Measurements from ENCODE around the gene KCNE3.
"Not testable (repeated sequence)": the region's sequence is repeated elsewhere in the genome, so short reads cannot be mapped to it uniquely, and the experiment has no call there.

The KCNE3 gene

DNA sequence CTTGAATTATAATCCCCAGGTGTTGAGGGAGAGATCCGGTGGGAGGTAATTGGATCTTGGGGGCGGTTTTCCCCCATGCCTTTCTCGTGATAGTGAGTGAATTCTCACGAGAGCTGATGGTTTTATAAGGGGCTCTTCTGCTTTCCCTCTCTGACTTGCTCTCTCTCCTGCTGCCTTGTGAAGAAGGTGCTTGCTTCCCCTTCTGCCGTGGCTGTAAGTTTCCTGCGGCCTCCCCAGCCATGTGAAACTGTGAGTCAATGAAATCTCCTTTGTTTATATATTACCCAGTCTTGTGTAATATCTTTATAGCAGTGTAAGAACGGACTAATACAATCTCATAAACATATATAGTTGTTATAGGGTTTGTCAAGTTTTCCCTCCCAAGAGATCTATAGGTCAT lies 32.8 kb downstream of the KCNE3 start:
- Histone ChIP-seq H3K4me1 (ENCODE audit: control insufficient read depth, low read depth, low read length) (no peaks in the 10 kb centered on the region), H3K36me3 (ENCODE audit: control insufficient read depth, low read depth, low read length) (no peaks in the 10 kb centered on the region), H3K27me3 (ENCODE audit: control insufficient read depth, insufficient read depth, low read length) (no peaks in the 10 kb centered on the region), H3K27ac (ENCODE audit: low read length) (no peak overlapping the region), H3K9me3 (ENCODE audit: control insufficient read depth, low read depth, low read length) (no peaks in the 10 kb centered on the region), H3K4me3 (ENCODE audit: low read length) (no peak overlapping the region), H3K9ac (ENCODE audit: low read length) (no peak overlapping the region)

DNA sequence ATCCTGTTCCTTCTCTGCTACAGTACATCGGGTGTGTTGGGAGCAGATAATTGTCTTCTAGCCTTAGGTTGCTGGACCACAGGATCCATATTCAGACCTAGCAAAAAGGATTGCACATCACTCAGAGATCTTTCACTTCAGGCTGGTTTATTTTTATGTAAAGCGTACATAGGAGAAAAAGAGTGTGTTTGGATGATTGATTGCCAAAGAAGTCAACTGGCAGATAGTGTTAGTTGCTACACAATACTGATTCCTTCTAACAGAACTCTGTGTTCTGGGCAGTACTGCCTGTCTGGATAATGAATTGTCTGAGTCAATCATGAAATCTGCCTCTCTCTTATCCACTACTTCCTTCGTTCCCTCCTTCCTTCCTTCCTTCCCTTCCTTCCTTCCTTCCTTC lies 38.1 kb downstream of the KCNE3 start:
- H3K9ac ChIP-seq (ENCODE audit: low read length): no peak overlapping the region
- H3K27ac ChIP-seq (ENCODE audit: low read length): no peak overlapping the region

DNA sequence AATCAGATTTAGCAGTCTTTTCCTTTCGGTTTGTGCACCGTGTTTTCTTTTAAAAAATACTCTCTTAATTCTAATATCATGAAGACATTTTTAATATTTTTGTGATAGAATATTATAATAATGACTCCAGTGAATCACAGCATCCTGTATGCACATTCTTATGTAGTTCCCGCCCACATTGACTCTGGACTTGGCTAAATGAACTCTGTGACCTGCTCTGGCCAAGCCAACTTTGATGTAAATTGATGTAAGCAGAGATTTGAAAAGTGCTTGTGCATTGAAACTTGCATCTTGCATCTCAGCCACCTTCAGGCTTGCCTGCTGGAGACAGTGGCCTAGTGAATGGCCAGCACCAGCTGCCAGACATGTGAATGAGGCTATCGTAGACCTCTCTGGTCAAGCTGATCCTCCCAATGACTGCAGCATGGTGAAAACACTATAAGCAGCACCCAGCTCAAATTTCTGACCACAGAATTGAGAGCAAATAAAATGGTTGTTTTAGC lies 39.9 kb downstream of the KCNE3 start:
- H3K36me3 ChIP-seq (ENCODE audit: control insufficient read depth, low read depth, low read length): no peaks in the 10 kb centered on the region
- no peak overlapping the region for H3K27ac ChIP-seq (ENCODE audit: low read length)
- no peaks in the 10 kb centered on the region for H3K27me3 ChIP-seq (ENCODE audit: control insufficient read depth, insufficient read depth, low read length)
- H3K9ac ChIP-seq (ENCODE audit: low read length): no peak overlapping the region
- no peaks in the 10 kb centered on the region for H3K4me1 ChIP-seq (ENCODE audit: control insufficient read depth, low read depth, low read length)
- H3K4me3 ChIP-seq (ENCODE audit: low read length): no peak overlapping the region
- no peaks in the 10 kb centered on the region for H3K9me3 ChIP-seq (ENCODE audit: control insufficient read depth, low read depth, low read length)

More for the DNA sequence above, 38.1 kb downstream of the KCNE3 start:
- Histone ChIP-seq H3K4me3 (ENCODE audit: low read length) (no peak overlapping the region), H3K9me3 (ENCODE audit: control insufficient read depth, low read depth, low read length) (no peaks in the 10 kb centered on the region), H3K27me3 (ENCODE audit: control insufficient read depth, insufficient read depth, low read length) (no peaks in the 10 kb centered on the region), H3K36me3 (ENCODE audit: control insufficient read depth, low read depth, low read length) (no peaks in the 10 kb centered on the region), H3K4me1 (ENCODE audit: control insufficient read depth, low read depth, low read length) (no peaks in the 10 kb centered on the region)

DNA sequence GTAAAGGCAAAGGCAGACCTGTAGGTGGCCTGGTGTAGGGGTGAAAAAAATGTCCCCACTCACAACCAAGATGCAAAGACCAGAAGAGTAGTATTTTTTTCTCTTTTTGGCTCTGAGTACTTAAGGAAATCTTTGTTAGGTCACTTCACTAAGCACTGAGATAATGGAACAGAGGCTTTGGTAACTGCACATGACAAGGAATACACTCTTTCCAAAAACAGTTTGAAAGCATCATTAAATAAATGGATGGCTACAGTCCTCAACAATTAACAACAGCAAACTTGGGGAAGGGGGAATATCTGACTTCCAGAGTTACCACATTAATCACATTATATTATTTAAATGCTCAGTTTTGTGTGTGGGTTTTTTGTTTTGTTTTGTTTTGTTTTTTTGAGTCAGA lies 42.2 kb downstream of the KCNE3 start:
- Histone ChIP-seq H3K4me1 (ENCODE audit: control insufficient read depth, low read depth, low read length) (no peaks in the 10 kb centered on the region), H3K27me3 (ENCODE audit: control insufficient read depth, insufficient read depth, low read length) (no peaks in the 10 kb centered on the region), H3K4me3 (ENCODE audit: low read length) (no peak overlapping the region)

DNA sequence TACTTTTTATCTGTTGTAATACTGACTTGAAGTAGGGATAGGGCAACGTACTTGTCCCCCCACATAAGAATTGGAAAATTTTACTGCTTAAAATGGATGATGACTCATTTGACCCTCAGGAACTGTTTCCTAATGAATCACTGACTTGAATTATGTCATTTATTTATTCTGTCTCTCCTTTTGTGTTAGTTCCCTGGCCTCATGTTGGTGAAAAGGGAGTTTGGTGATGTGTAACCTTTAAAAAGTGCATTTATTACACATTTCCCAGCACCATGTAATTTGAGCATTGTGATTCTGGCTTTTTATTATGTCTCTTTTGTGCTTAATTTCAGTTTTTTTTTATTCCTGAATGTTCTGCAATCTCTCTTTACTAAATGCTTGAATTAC lies 48.8 kb downstream of the KCNE3 start:
- no peak overlapping the region for H3K9ac ChIP-seq (ENCODE audit: low read length)

More for the DNA sequence above, 42.2 kb downstream of the KCNE3 start:
- Histone ChIP-seq H3K9ac (ENCODE audit: low read length) (no peak overlapping the region), H3K9me3 (ENCODE audit: control insufficient read depth, low read depth, low read length) (no peaks in the 10 kb centered on the region), H3K27ac (ENCODE audit: low read length) (no peak overlapping the region), H3K36me3 (ENCODE audit: control insufficient read depth, low read depth, low read length) (no peaks in the 10 kb centered on the region)

DNA sequence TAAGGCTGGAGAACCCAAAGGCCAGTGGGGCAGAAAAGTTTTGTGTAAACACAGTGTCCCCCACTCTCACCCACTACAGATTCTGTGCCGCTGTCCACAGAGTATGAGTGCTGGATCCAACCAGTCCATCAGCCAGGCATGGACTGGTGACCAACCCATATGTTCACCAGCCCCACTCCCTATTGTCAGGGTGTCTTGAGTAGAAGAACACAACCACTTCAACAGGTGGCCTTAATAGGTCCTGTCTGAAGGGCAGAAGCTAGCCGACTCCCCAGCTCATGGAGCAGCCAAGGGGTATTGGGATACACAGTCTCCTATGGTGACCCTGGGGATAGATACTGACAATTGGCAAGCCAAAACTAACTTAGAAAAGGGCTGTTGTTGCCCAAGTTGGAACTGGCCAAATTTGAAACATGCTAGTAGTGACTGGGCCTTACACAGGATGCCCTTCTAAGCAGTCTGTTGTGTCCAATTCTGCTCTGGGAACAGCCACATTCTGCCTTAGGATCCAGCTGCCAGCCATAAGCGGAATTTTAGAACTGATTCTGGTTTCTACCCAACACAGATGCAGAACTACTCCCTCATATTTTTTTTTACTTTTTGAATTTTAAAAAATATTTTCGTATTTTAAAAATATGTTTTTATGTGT lies 49.4 kb downstream of the KCNE3 start:
- no peak overlapping the region for H3K27ac ChIP-seq (ENCODE audit: low read length)

More for the DNA sequence above, 48.8 kb downstream of the KCNE3 start:
- H3K36me3 ChIP-seq (ENCODE audit: control insufficient read depth, low read depth, low read length): no peaks in the 10 kb centered on the region
- no peak overlapping the region for H3K27ac ChIP-seq (ENCODE audit: low read length)
- no peaks in the 10 kb centered on the region for H3K27me3 ChIP-seq (ENCODE audit: control insufficient read depth, insufficient read depth, low read length)
- no peak overlapping the region for H3K4me3 ChIP-seq (ENCODE audit: low read length)
- no peaks in the 10 kb centered on the region for H3K4me1 ChIP-seq (ENCODE audit: control insufficient read depth, low read depth, low read length)
- H3K9me3 ChIP-seq (ENCODE audit: control insufficient read depth, low read depth, low read length): no peaks in the 10 kb centered on the region

DNA sequence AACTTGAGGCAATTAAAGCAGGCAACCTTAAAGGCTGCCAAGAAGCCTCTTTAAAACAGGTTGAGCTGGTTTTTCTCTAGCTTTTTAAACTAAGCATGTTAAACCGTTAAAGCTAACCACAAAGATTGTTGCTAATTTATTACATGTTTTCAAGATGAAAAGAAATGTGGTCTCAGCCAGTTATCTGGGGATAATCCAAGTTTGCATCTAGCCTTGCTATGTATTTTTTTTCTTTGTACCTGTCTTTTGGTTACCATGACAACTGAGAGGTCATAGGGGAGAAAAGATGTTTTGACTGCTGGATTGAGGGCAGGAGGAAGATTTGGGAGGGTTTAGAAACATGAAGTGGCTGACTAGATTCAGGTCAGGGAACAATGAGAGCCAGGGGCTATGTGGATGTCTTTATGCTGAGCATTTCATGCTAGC lies 50.0 kb downstream of the KCNE3 start:
- no peak overlapping the region for H3K27ac ChIP-seq (ENCODE audit: low read length)
- no peaks in the 10 kb centered on the region for H3K4me1 ChIP-seq (ENCODE audit: control insufficient read depth, low read depth, low read length)
- H3K9ac ChIP-seq (ENCODE audit: low read length): no peak overlapping the region

More for the DNA sequence above, 49.4 kb downstream of the KCNE3 start:
- no peak overlapping the region for H3K4me3 ChIP-seq (ENCODE audit: low read length)
- no peaks in the 10 kb centered on the region for H3K36me3 ChIP-seq (ENCODE audit: control insufficient read depth, low read depth, low read length)
- H3K27me3 ChIP-seq (ENCODE audit: control insufficient read depth, insufficient read depth, low read length): no peaks in the 10 kb centered on the region
- no peak overlapping the region for H3K9ac ChIP-seq (ENCODE audit: low read length)
- no peaks in the 10 kb centered on the region for H3K4me1 ChIP-seq (ENCODE audit: control insufficient read depth, low read depth, low read length)
- H3K9me3 ChIP-seq (ENCODE audit: control insufficient read depth, low read depth, low read length): no peaks in the 10 kb centered on the region

DNA sequence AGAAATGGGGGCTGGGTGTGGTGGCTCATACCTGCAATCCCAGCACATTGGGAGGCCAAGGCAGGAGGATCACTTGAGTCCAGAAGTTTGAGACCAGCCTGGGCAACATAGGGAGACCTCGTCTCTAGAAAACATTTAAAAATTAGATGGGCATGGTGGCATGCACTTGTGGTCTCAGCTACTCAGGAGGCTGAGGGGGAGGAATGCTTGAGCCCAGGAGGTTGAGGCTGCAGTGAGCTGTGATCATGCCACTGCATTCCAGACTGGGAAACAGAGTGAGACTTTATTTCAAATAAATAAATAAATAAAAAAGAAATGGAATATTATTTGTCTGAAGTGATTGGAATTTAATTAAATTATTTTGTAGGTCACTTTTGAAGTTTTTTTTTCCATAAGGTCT lies 50.4 kb downstream of the KCNE3 start:
- not testable (repeated sequence) for H3K9ac ChIP-seq (ENCODE audit: low read length); H3K27ac ChIP-seq (ENCODE audit: low read length); H3K9me3 ChIP-seq (ENCODE audit: control insufficient read depth, low read depth, low read length); H3K36me3 ChIP-seq (ENCODE audit: control insufficient read depth, low read depth, low read length); H3K27me3 ChIP-seq (ENCODE audit: control insufficient read depth, insufficient read depth, low read length); H3K4me1 ChIP-seq (ENCODE audit: control insufficient read depth, low read depth, low read length); H3K4me3 ChIP-seq (ENCODE audit: low read length)

More for the DNA sequence above, 50.0 kb downstream of the KCNE3 start:
- no peaks in the 10 kb centered on the region for H3K9me3 ChIP-seq (ENCODE audit: control insufficient read depth, low read depth, low read length)
- H3K27me3 ChIP-seq (ENCODE audit: control insufficient read depth, insufficient read depth, low read length): no peaks in the 10 kb centered on the region
- no peak overlapping the region for H3K4me3 ChIP-seq (ENCODE audit: low read length)
- no peaks in the 10 kb centered on the region for H3K36me3 ChIP-seq (ENCODE audit: control insufficient read depth, low read depth, low read length)

DNA sequence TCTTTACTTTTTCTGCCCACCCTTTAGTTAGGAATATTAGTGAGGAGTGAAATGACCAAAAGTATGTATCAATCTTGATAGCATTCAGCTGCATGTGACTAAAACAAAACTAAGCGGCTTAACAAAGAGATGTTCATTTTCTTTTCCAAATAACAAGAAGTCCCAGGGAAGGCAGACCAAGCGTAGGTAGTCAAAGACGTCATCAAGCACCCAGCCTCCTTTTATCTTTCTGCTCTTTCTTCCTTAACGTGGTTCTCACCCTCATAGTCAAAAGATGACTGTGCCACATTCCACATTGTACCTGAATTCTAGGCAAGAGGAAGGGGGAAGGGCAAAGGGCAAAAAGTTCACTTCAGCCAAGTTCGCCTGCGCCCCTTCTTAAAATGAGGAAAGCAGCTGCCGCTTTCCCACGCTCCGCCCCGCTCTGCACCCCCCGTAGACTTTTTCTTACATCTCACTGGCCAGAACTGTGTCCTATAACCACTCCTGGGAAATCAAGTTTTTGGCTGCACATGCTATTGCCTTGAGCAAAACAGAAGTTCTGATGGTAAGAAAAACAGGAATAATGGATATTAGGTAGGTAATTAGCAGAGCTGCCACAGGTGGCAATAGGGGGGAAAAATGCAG lies 54.5 kb downstream of the KCNE3 start:
- Histone ChIP-seq H3K9me3 (ENCODE audit: control insufficient read depth, low read depth, low read length) (no peaks in the 10 kb centered on the region), H3K36me3 (ENCODE audit: control insufficient read depth, low read depth, low read length) (no peaks in the 10 kb centered on the region), H3K27me3 (ENCODE audit: control insufficient read depth, insufficient read depth, low read length) (no peaks in the 10 kb centered on the region), H3K4me1 (ENCODE audit: control insufficient read depth, low read depth, low read length) (no peaks in the 10 kb centered on the region), H3K9ac (ENCODE audit: low read length) (no peak overlapping the region), H3K4me3 (ENCODE audit: low read length) (no peak overlapping the region), H3K27ac (ENCODE audit: low read length) (no peak overlapping the region)

DNA sequence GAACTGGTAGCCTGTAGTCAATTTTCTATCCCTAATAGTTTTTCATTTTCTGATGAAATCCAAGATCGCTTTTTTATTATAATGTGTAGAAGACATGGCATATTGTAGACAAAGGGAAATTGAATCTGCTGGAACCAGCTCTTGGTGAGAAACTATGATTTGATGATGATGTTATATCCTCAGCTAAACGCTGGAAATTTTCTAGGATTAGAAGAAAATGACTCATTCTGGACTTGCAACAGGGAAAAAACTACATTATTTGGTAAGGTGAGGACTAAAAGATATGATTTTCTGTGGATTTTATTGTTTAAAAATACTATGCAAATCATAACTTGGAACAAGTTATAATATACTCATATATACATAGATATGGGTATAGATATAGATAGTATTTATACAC lies 55.0 kb downstream of the KCNE3 start:
- no peak overlapping the region for H3K4me3 ChIP-seq (ENCODE audit: low read length)
- no peak overlapping the region for H3K9ac ChIP-seq (ENCODE audit: low read length)
- H3K27ac ChIP-seq (ENCODE audit: low read length): no peak overlapping the region
- no peaks in the 10 kb centered on the region for H3K9me3 ChIP-seq (ENCODE audit: control insufficient read depth, low read depth, low read length)
- no peaks in the 10 kb centered on the region for H3K27me3 ChIP-seq (ENCODE audit: control insufficient read depth, insufficient read depth, low read length)
- no peaks in the 10 kb centered on the region for H3K4me1 ChIP-seq (ENCODE audit: control insufficient read depth, low read depth, low read length)
- no peaks in the 10 kb centered on the region for H3K36me3 ChIP-seq (ENCODE audit: control insufficient read depth, low read depth, low read length)

DNA sequence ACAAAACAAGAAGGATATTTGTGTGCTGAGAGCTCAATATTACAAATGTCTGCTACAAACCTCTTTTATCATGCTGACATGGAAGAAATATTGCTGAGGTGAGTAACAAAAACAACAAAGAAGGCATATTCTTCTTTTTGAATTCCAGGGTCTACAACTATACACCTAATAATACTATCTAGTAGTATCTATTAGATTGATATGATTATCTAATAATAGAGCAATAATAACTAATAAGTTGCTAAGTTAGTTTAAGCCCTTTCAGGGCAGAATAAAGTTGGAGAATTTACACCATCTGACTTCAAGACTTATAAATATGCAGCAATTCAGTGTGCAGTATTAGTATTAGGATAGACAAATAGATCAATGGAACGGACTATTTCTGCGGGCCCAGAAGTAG lies 57.7 kb downstream of the KCNE3 start:
- no peaks in the 10 kb centered on the region for H3K36me3 ChIP-seq (ENCODE audit: control insufficient read depth, low read depth, low read length)

More for the DNA sequence above, 57.7 kb downstream of the KCNE3 start:
- Histone ChIP-seq H3K27me3 (ENCODE audit: control insufficient read depth, insufficient read depth, low read length) (no peaks in the 10 kb centered on the region), H3K4me3 (ENCODE audit: low read length) (no peak overlapping the region), H3K27ac (ENCODE audit: low read length) (no peak overlapping the region), H3K9ac (ENCODE audit: low read length) (no peak overlapping the region), H3K4me1 (ENCODE audit: control insufficient read depth, low read depth, low read length) (no peaks in the 10 kb centered on the region), H3K9me3 (ENCODE audit: control insufficient read depth, low read depth, low read length) (no peaks in the 10 kb centered on the region)
